Astrocyte (in vitro differentiated cells and primary cell): ENCODE results near the gene TWIST2.

Experiments
- CTCF ChIP-seq: IDR thresholded peaks from 2 replicates; pipeline ENCODE4 v1.5.1; 2011; ENCODE audit warnings: low read depth, mild to moderate bottlenecking, inconsistent platforms, low read length, moderate library complexity; ENCODE audit not compliant: insufficient read depth
- EZH2 ChIP-seq: IDR thresholded peaks from 2 replicates; pipeline ENCODE4 v1.6.1; 2012; ENCODE audit warnings: mild to moderate bottlenecking, low read length, inconsistent platforms; ENCODE audit not compliant: insufficient read depth

- TF ChIP-seq CTCF (no peak), EZH2 (no peak)
Observed at GRCh38 chr2:238920601-238921001, 72.7 kb downstream of the TWIST2 start.
